HG02884 (cell line): ENCODE data around the gene SF3A2.
"Not testable (repeated sequence)": the region's sequence is repeated elsewhere in the genome, so short reads cannot be mapped to it uniquely, and the experiment has no call there.

Source experiments
- ATAC-seq: cut with Tn5 transposase; IDR thresholded peaks from one replicate; pipeline ENCODE4 v1.9.1; 2021; ENCODE audit warnings: mild to moderate bottlenecking, moderate library complexity; ENCODE audit not compliant: unreplicated experiment

The SF3A2 gene

GRCh38 chr19:2271234-2272103 is 34.8 kb downstream of the SF3A2 start:
- no peak for ATAC-seq

- ATAC-seq: no peak
Measured at GRCh38 chr19:2273356-2274184, 36.9 kb downstream of the SF3A2 start.

GRCh38 chr19:2274185-2274711 is 37.6 kb downstream of the SF3A2 start:
- ATAC-seq: no peak

- ATAC-seq: no peak
Measured at GRCh38 chr19:2274931-2275535, 38.4 kb downstream of the SF3A2 start.

- ATAC-seq: no peak
Measured at GRCh38 chr19:2275588-2276428, 39.2 kb downstream of the SF3A2 start.

- no peak for ATAC-seq
Measured at GRCh38 chr19:2276429-2276986, 39.9 kb downstream of the SF3A2 start.

GRCh38 chr19:2277138-2277537 is 40.5 kb downstream of the SF3A2 start:
- no peak for ATAC-seq

GRCh38 chr19:2278459-2279158 is 42.0 kb downstream of the SF3A2 start:
- no peak for ATAC-seq

- no peak for ATAC-seq
Measured at GRCh38 chr19:2280633-2281264, 44.1 kb downstream of the SF3A2 start.

GRCh38 chr19:2281265-2282061 is 44.8 kb downstream of the SF3A2 start:
- ATAC-seq: not testable (repeated sequence)

GRCh38 chr19:2282062-2282861 is 45.6 kb downstream of the SF3A2 start, which contains the start of gene PEAK3:
Gene PEAK3, minus strand, starts transcription at chr19:2282175. Its CDS starts 1,244 bp downstream, at chr19:2280931.
- no peak for ATAC-seq

GRCh38 chr19:2282862-2283237 is 46.2 kb downstream of the SF3A2 start:
- no peak for ATAC-seq

GRCh38 chr19:2283835-2284507 is 47.3 kb downstream of the SF3A2 start:
- no peak for ATAC-seq

GRCh38 chr19:2286402-2287140 is 49.9 kb downstream of the SF3A2 start:
- no peak for ATAC-seq

- no peak for ATAC-seq
Measured at GRCh38 chr19:2287585-2288337, 51.1 kb downstream of the SF3A2 start.
